ENCODE data around the gene MYO3A. TPM values are rescaled to one million over a fixed set of nuclear protein-coding genes. Genes with fewer than 3 reads are reported as not detected.

Gene MYO3A
- total RNA-seq, 1 donor from 2014 or later, result not detected

- intact Hi-C loops (cut with DNase I), result no loop called here
- no peaks in the 10 kb centered on the region for H3K36me3 ChIP-seq
- no peak overlapping the region for H3K4me3 ChIP-seq
- H3K9me3 ChIP-seq, result no peaks in the 10 kb centered on the region
- H3K27me3 ChIP-seq, result no peaks in the 10 kb centered on the region
- no peaks in the 10 kb centered on the region for H3K4me1 ChIP-seq
- no peak overlapping the region for H3K27ac ChIP-seq
- TF ChIP-seq, protein P1, sequence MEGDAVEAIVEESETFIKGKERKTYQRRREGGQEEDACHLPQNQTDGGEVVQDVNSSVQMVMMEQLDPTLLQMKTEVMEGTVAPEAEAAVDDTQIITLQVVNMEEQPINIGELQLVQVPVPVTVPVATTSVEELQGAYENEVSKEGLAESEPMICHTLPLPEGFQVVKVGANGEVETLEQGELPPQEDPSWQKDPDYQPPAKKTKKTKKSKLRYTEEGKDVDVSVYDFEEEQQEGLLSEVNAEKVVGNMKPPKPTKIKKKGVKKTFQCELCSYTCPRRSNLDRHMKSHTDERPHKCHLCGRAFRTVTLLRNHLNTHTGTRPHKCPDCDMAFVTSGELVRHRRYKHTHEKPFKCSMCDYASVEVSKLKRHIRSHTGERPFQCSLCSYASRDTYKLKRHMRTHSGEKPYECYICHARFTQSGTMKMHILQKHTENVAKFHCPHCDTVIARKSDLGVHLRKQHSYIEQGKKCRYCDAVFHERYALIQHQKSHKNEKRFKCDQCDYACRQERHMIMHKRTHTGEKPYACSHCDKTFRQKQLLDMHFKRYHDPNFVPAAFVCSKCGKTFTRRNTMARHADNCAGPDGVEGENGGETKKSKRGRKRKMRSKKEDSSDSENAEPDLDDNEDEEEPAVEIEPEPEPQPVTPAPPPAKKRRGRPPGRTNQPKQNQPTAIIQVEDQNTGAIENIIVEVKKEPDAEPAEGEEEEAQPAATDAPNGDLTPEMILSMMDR (IDR thresholded peaks at IDR 0.05), result no peak
- DNase-seq (ENCODE audit: low spot score in 2 of 2), result no peak
Measured at GRCh38 chr10:26081459-26081858, 147.4 kb downstream of the MYO3A start.

- Histone ChIP-seq H3K4me3 (no peak overlapping the region), H3K27me3 (no peaks in the 10 kb centered on the region), H3K4me1 (no peaks in the 10 kb centered on the region), H3K27ac (no peak overlapping the region), H3K9me3 (no peaks in the 10 kb centered on the region), H3K36me3 (no peaks in the 10 kb centered on the region)
- intact Hi-C loops (cut with DNase I), result no loop called here
- no peak for DNase-seq (ENCODE audit: low spot score in 2 of 2)
- TF ChIP-seq, protein P1 (IDR thresholded peaks at IDR 0.05), result no peak
Measured at GRCh38 chr10:26085549-26085948, 151.5 kb downstream of the MYO3A start.

- TF ChIP-seq, protein P1 (IDR thresholded peaks at IDR 0.05), result no peak
- no peak overlapping the region for H3K27ac ChIP-seq
- no peaks in the 10 kb centered on the region for H3K4me1 ChIP-seq
- intact Hi-C loops (cut with DNase I), result no loop called here
- no peak for DNase-seq (ENCODE audit: low spot score in 2 of 2)
- H3K27me3 ChIP-seq, result no peaks in the 10 kb centered on the region
- no peaks in the 10 kb centered on the region for H3K9me3 ChIP-seq
- no peak overlapping the region for H3K4me3 ChIP-seq
- no peaks in the 10 kb centered on the region for H3K36me3 ChIP-seq
Measured at GRCh38 chr10:26087666-26088065, 153.6 kb downstream of the MYO3A start.

DNA sequence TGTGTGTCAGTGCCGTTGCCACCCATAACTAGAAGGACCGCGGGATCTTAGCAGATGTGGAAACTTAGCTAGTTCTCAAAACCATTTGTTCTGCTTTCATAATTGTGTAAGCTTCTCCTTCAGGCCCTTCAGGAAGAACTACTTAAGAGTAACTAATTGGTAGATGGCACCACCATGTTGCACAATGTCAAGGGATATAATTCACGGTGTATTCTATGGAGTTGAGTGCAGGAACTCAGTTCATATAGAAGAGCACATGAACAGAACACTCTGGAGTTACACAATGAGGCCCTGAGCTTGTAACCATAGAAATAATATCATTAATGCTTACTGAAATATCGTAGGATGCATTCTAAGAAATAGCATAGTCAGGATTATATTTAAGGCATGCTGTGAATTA lies 156.0 kb downstream of the MYO3A start:
- Histone ChIP-seq H3K4me3 (no peak overlapping the region), H3K9me3 (no peaks in the 10 kb centered on the region), H3K4me1 (no peaks in the 10 kb centered on the region), H3K36me3 (no peaks in the 10 kb centered on the region), H3K27ac (no peak overlapping the region), H3K27me3 (no peaks in the 10 kb centered on the region)
- intact Hi-C loops (cut with DNase I), result no loop called here
- no peak for DNase-seq (ENCODE audit: low spot score in 2 of 2)
- TF ChIP-seq, protein P1 (IDR thresholded peaks at IDR 0.05), result no peak

- no peak for DNase-seq (ENCODE audit: low spot score in 2 of 2)
- TF ChIP-seq, protein P1 (IDR thresholded peaks at IDR 0.05), result no peak
- no peaks in the 10 kb centered on the region for H3K4me1 ChIP-seq
- no peaks in the 10 kb centered on the region for H3K36me3 ChIP-seq
- intact Hi-C loops (cut with DNase I), result no loop called here
- no peaks in the 10 kb centered on the region for H3K9me3 ChIP-seq
- H3K27ac ChIP-seq, result no peak overlapping the region
- no peak overlapping the region for H3K4me3 ChIP-seq
- no peaks in the 10 kb centered on the region for H3K27me3 ChIP-seq
Measured at GRCh38 chr10:26090762-26091161, 156.7 kb downstream of the MYO3A start.

DNA sequence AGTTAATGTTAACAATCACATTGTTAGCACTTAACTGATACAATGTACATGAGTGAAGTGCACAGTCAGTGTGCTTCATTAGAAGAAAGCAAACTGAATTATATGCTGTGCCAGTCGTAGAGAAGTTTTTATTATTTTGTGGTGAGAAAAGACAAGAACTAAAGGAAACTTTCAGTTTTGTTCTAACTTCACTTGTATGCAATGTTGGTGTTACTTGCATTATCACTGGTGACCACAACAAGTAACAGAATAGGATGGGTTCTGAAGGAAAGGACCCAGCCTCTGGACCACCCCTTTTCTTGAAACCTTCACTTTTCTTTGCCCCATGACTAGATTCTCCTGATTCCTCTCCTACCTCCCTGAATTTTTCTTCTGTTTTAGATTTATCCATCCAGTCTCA lies 159.2 kb downstream of the MYO3A start:
- TF ChIP-seq, protein P1 (IDR thresholded peaks at IDR 0.05), result no peak
- Histone ChIP-seq H3K9me3 (no peaks in the 10 kb centered on the region), H3K27ac (no peak overlapping the region), H3K36me3 (no peaks in the 10 kb centered on the region), H3K4me3 (no peak overlapping the region), H3K27me3 (no peaks in the 10 kb centered on the region), H3K4me1 (no peaks in the 10 kb centered on the region)
- intact Hi-C loops (cut with DNase I), result no loop called here
- no peak for DNase-seq (ENCODE audit: low spot score in 2 of 2)
